ENCODE data around the gene VPS4A. TPM values are rescaled to one million over a fixed set of nuclear protein-coding genes. Genes with fewer than 3 reads are reported as not detected.

VPS4A gene
- 38.6 TPM for polyA plus RNA-seq (2013, experiment 1 of 4)
- polyA plus RNA-seq (2013, experiment 2 of 4), result 39.1 TPM
- polyA plus RNA-seq (2013, experiment 3 of 4), result 29.7 TPM
- polyA plus RNA-seq (2013, experiment 4 of 4), result 31.6 TPM

DNA sequence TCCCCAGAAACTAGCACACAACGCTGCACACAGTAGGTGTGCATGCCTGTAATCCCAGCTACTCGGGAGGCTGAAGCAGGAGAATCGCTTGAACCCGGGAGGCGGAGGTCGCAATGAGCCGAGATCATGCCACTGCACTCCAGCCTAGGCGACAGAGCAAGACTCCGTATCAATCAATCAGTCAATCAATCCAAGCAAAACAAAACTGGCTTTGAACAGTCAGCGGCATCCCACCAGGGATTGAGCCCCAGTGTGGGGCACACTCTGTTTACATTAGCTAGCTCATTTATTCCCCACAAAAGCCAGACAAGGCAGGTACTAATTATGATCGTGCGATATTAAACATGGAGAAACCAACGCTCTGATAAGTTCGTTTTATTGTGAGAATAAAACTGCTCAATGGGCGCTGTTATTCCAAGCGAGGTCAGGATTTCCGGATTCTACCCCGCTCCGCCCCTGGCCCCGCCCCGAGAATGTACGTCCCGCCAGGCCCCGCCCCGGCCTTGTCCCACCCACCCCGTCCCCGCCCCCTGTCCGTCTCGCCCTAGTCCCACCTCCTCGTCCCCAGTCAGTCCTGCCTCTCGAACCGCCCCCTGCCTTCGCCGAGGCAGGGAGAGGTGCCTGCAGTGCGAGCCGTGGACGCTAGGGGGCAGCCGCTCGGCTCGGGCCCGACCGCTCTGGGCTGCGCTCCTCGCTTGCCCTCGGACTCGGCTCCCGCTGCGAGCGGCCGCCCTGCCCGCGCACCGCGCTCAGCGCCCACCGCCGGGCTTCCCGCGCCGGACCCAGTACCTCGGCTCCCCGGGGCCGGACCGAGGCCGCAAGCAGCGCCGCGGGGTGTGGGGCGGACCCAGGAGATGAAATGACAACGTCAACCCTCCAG is at the start of gene VPS4A:
VPS4A (plus strand) TSS at position 698 of the 880 bp plus-strand sequence; CDS start at position 860, 162 bp downstream.
- no peaks in the 10 kb centered on the region for H3K9me3 ChIP-seq (ENCODE audit: control insufficient read depth, low read length)
- peak within 1 kb of the TSS; percentile 9 for H3K27ac ChIP-seq (ENCODE audit: insufficient read depth, low read depth, low read length, poor library complexity, severe bottlenecking)
- no peaks in the 10 kb centered on the region for H3K27me3 ChIP-seq (ENCODE audit: control insufficient read depth, insufficient read depth, low read length, poor library complexity, severe bottlenecking)
- H3K4me1 ChIP-seq (ENCODE audit: control insufficient read depth, insufficient read depth, low read length), result no peaks in the 10 kb centered on the region
- H3K36me3 ChIP-seq (ENCODE audit: control insufficient read depth, insufficient read depth, low read length), result peaks cover 3% of the 10 kb centered on the region
- WGBS, 2 experiments, result 11% methylated on average over 69 to 70 of the region's 70 CpGs
- peak within 1 kb of the TSS; percentile 69 for H3K4me3 ChIP-seq (ENCODE audit: insufficient read depth, low read depth, low read length)

DNA sequence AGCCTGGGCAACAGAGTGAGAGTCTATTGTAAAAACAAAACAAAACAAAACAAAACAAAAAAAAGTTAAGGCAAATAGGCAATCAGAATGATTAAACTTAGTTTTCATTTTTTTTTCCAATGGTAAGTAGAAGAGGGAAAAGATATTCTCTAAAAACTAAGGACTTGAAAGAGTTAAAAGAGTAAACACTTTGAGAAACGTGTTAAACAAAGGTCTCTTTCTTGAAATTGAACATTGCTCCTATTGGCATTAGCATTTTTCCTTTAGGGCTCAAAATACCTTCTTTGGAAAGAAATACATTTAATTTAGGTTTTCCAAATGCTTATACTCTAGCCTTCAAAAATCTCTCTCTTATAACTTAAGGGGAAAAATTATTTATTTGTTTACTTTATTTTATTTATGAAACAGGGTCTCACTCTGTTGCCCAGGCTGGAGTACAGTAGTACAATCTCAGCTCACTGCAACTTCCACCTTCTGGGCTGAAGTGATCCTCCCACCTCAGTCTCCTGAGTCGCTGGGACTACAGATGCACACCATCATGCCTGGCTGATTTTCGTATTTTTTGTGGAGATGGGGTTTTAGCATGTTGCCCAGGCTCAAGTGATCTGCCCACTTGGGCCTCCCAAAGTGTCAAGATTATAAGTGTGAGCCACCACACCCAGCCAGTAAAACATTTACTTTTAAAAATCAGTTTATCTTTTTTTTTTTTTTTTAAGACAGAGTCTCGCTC is 44.7 kb upstream of the VPS4A start:
- H3K36me3 ChIP-seq (ENCODE audit: control insufficient read depth, insufficient read depth, low read length), result no peaks in the 10 kb centered on the region
- no peak overlapping the region for H3K4me3 ChIP-seq (ENCODE audit: insufficient read depth, low read depth, low read length)
- H3K27ac ChIP-seq (ENCODE audit: insufficient read depth, low read depth, low read length, poor library complexity, severe bottlenecking), result no peak overlapping the region
- H3K27me3 ChIP-seq (ENCODE audit: control insufficient read depth, insufficient read depth, low read length, poor library complexity, severe bottlenecking), result no peaks in the 10 kb centered on the region
- 90% methylated on average over 4 of the region's 4 CpGs for WGBS, 2 experiments
- H3K4me1 ChIP-seq (ENCODE audit: control insufficient read depth, insufficient read depth, low read length), result no peaks in the 10 kb centered on the region
- no peaks in the 10 kb centered on the region for H3K9me3 ChIP-seq (ENCODE audit: control insufficient read depth, low read length)

DNA sequence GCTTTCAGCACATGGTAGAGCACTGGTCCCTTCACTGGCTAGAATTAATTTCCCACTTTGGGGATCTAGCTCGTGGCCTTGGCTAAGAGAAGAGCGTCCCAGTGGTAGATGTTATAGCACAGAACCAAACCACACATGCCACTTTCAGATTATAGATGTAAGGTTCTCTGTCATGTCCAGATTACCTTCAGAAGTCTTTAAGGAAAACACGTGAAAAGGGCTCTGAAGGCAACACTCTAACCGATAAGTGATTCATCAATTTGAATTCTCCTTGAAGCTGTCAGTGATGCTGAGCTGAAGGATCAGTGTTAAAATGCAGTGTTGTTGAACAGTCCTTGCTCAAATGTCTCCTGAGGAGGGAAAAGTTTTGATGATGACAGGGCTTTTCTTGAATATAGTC is 43.5 kb upstream of the VPS4A start:
- Histone ChIP-seq H3K4me3 (ENCODE audit: insufficient read depth, low read depth, low read length) (no peak overlapping the region), H3K36me3 (ENCODE audit: control insufficient read depth, insufficient read depth, low read length) (no peaks in the 10 kb centered on the region), H3K27me3 (ENCODE audit: control insufficient read depth, insufficient read depth, low read length, poor library complexity, severe bottlenecking) (no peaks in the 10 kb centered on the region), H3K9me3 (ENCODE audit: control insufficient read depth, low read length) (no peaks in the 10 kb centered on the region), H3K27ac (ENCODE audit: insufficient read depth, low read depth, low read length, poor library complexity, severe bottlenecking) (no peak overlapping the region), H3K4me1 (ENCODE audit: control insufficient read depth, insufficient read depth, low read length) (no peaks in the 10 kb centered on the region)
- WGBS, 2 experiments, result 95 to 99% methylated on average over 4 of the region's 4 CpGs

DNA sequence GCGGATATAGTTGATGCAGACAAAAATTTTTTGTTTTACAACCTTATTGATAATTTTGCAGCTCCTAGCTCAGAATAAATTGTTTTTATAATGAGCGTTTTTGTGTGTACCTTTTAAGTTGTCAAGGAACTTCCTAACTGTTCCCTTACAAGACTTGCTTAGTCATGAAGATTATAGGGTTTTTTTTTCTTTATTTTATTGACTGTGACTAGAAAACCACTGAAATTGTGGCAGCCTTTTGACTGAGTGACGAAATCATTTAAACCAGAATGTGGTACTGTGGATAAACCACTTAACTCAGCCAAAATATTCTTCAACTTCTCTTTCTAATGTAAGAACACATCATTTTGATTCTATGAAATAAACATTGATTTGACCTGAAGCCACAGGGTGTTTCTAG is 40.8 kb upstream of the VPS4A start:
- 93 to 98% methylated on average over 3 of the region's 3 CpGs for WGBS, 2 experiments
- Histone ChIP-seq H3K27me3 (ENCODE audit: control insufficient read depth, insufficient read depth, low read length, poor library complexity, severe bottlenecking) (no peaks in the 10 kb centered on the region), H3K27ac (ENCODE audit: insufficient read depth, low read depth, low read length, poor library complexity, severe bottlenecking) (no peak overlapping the region), H3K4me1 (ENCODE audit: control insufficient read depth, insufficient read depth, low read length) (no peaks in the 10 kb centered on the region), H3K9me3 (ENCODE audit: control insufficient read depth, low read length) (no peaks in the 10 kb centered on the region), H3K36me3 (ENCODE audit: control insufficient read depth, insufficient read depth, low read length) (no peaks in the 10 kb centered on the region), H3K4me3 (ENCODE audit: insufficient read depth, low read depth, low read length) (no peak overlapping the region)

DNA sequence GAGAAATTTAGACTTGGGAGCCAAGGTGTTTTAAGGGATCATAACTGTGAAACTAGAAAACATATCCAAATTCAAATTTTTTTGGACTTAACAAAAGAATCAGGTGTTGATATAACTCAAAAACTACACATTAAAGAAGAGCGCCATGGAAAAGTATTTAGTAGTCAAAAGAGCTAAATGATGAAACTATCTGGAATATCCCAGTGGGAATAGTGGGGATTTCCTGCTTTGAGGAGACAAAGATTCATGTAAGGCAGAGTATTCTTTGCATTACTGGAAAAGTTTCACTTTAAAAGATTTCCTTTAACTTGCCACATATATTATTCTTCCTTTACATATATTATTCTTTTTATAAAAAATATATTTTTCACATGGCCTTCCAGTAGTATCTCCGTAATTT is 40.3 kb upstream of the VPS4A start:
- 92 to 100% methylated on average over 2 of the region's 2 CpGs for WGBS, 2 experiments

DNA sequence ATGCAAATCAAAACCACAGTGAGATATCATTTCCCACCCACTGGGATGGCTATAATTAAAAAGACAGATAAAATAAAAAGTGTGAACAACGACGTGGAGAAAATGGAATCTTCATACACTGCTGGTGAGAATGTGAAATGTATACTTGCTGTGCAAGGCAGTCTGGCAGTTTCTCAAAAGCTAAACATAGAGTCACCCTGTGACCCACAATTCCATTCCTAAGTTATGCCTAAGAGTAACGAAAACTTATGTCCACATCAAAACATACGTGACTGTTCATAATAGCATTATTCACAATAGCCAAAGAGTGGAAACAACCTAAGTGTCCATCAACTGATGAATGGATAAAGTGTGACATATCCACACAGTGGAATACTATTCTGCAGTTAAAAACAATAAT is 38.1 kb upstream of the VPS4A start:
- Histone ChIP-seq H3K36me3 (ENCODE audit: control insufficient read depth, insufficient read depth, low read length) (no peaks in the 10 kb centered on the region), H3K9me3 (ENCODE audit: control insufficient read depth, low read length) (no peaks in the 10 kb centered on the region), H3K4me1 (ENCODE audit: control insufficient read depth, insufficient read depth, low read length) (no peaks in the 10 kb centered on the region), H3K27ac (ENCODE audit: insufficient read depth, low read depth, low read length, poor library complexity, severe bottlenecking) (no peak overlapping the region), H3K4me3 (ENCODE audit: insufficient read depth, low read depth, low read length) (no peak overlapping the region), H3K27me3 (ENCODE audit: control insufficient read depth, insufficient read depth, low read length, poor library complexity, severe bottlenecking) (no peaks in the 10 kb centered on the region)
- WGBS, 2 experiments, result 95 to 96% methylated on average over 4 of the region's 4 CpGs

More for the DNA sequence above, 40.3 kb upstream of the VPS4A start:
- H3K27ac ChIP-seq (ENCODE audit: insufficient read depth, low read depth, low read length, poor library complexity, severe bottlenecking), result no peak overlapping the region
- no peaks in the 10 kb centered on the region for H3K27me3 ChIP-seq (ENCODE audit: control insufficient read depth, insufficient read depth, low read length, poor library complexity, severe bottlenecking)
- H3K4me1 ChIP-seq (ENCODE audit: control insufficient read depth, insufficient read depth, low read length), result no peaks in the 10 kb centered on the region
- H3K4me3 ChIP-seq (ENCODE audit: insufficient read depth, low read depth, low read length), result no peak overlapping the region
- no peaks in the 10 kb centered on the region for H3K9me3 ChIP-seq (ENCODE audit: control insufficient read depth, low read length)
- H3K36me3 ChIP-seq (ENCODE audit: control insufficient read depth, insufficient read depth, low read length), result no peaks in the 10 kb centered on the region

DNA sequence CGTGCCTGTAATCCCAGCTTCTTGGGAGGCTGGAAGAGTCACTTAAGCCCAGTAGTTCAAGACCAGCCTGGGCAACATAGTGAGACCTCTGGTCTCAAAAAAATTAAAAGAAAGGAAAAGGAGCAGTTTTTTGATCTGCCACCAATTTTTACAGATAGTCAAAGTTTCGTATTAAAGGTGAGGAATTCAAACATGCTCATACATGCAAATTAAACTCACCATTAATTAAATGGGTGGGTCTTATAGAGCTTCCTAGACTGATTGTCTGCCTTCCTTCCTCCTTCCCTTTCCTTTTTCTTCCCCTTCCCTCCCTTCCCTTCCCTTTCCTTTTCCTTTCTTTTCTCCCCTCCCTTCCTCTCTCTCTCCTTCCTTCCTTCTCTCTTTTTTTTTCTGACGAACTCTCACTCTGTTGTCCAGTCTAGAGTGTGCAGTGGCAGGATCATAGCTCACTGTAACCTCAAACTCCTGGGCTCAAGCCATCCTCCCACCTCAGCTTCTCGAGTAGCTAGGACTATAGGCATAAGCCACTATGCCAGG is 36.4 kb upstream of the VPS4A start:
- Histone ChIP-seq H3K4me1 (ENCODE audit: control insufficient read depth, insufficient read depth, low read length) (no peaks in the 10 kb centered on the region), H3K27me3 (ENCODE audit: control insufficient read depth, insufficient read depth, low read length, poor library complexity, severe bottlenecking) (no peaks in the 10 kb centered on the region), H3K27ac (ENCODE audit: insufficient read depth, low read depth, low read length, poor library complexity, severe bottlenecking) (no peak overlapping the region), H3K4me3 (ENCODE audit: insufficient read depth, low read depth, low read length) (no peak overlapping the region), H3K36me3 (ENCODE audit: control insufficient read depth, insufficient read depth, low read length) (no peaks in the 10 kb centered on the region), H3K9me3 (ENCODE audit: control insufficient read depth, low read length) (no peaks in the 10 kb centered on the region)
- whole genome bisulfite sequencing, 2 experiments, result 92 to 94% methylated on average over 4 of the region's 4 CpGs

DNA sequence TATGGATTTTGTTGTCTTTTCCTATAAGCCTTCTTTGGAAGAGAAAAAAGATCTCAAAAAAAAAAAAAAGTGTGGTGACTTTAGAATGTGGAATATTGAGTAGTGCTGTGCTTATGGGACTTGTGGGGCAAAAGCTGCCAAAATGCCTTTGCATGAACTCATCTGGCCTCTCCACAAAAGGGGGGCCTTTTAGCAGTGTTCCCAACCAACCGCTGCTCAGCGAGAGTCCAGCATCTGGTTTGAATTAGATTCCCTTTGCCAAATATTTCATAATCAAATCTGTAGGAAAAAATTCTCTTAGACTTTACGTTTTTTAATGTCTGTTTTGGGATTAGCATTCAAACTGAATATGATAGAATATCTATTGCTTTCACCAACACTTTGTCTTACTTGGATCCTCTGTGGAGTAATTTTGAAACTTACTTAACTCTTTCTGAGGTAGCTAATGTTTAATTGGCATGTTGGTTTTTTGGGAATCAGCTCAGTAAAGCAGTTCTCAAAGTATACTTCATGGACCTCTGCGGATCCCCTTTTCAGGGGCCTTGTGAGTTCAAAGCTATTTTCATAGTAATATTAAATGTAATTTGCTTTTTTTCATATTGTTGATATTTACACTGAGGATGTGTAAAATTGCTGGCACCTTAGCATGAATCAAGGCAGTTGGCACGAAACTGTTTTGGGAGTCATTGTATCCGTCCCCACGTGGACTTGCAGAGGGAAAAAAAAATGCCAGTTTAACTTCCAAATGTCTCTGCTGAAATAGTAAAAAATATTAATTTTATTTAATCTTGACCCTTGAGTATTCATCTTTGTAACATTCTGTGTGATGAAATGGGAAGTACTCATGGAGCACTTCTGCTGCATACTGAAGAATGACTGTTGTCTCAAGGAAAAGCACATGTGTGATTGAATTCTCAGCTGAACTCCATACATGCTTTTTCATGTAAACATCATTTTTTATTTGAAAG is 34.7 kb upstream of the VPS4A start:
- no peaks in the 10 kb centered on the region for H3K4me1 ChIP-seq (ENCODE audit: control insufficient read depth, insufficient read depth, low read length)
- H3K27ac ChIP-seq (ENCODE audit: insufficient read depth, low read depth, low read length, poor library complexity, severe bottlenecking), result no peak overlapping the region
- no peak overlapping the region for H3K4me3 ChIP-seq (ENCODE audit: insufficient read depth, low read depth, low read length)
- H3K27me3 ChIP-seq (ENCODE audit: control insufficient read depth, insufficient read depth, low read length, poor library complexity, severe bottlenecking), result no peaks in the 10 kb centered on the region
- no peaks in the 10 kb centered on the region for H3K36me3 ChIP-seq (ENCODE audit: control insufficient read depth, insufficient read depth, low read length)
- H3K9me3 ChIP-seq (ENCODE audit: control insufficient read depth, low read length), result no peaks in the 10 kb centered on the region
- 92 to 97% methylated on average over 6 of the region's 7 CpGs for WGBS, 2 experiments

DNA sequence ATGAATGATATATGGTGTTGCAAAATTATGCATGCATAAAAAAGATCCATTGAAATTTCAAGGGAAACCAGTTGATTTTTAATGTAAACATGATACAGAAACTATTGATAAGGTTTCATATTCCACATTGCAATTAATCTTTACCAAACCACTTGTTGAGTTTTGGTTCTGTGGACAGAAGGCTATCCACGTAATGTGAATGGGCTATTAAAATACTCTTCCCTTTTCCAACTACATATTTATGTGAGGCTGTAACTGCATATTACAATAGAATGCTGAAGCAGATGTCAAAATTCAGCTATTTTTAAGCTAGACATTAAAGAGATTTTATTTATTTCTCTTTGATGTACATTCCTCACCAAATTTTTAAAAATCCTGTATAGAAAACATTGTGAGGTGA is 33.7 kb upstream of the VPS4A start:
- H3K4me1 ChIP-seq (ENCODE audit: control insufficient read depth, insufficient read depth, low read length), result no peaks in the 10 kb centered on the region
- H3K27ac ChIP-seq (ENCODE audit: insufficient read depth, low read depth, low read length, poor library complexity, severe bottlenecking), result no peak overlapping the region
- no peak overlapping the region for H3K4me3 ChIP-seq (ENCODE audit: insufficient read depth, low read depth, low read length)
- WGBS, 2 experiments, result 0 to 40% methylated on average over 1 of the region's 1 CpG
- no peaks in the 10 kb centered on the region for H3K9me3 ChIP-seq (ENCODE audit: control insufficient read depth, low read length)
- no peaks in the 10 kb centered on the region for H3K36me3 ChIP-seq (ENCODE audit: control insufficient read depth, insufficient read depth, low read length)
- no peaks in the 10 kb centered on the region for H3K27me3 ChIP-seq (ENCODE audit: control insufficient read depth, insufficient read depth, low read length, poor library complexity, severe bottlenecking)

Measured in ectodermal cell (in vitro differentiated cells).